Endothelial cell of umbilical vein (primary cell): Measurements from ENCODE around the gene DVL1. TPM values are rescaled to one million over a fixed set of nuclear protein-coding genes. Genes with fewer than 3 reads are reported as not detected.

Experiments used
- BruUV-seq: library from RNA; stranded (reverse); fragments of 400-500 nt; replicated peaks from 2 replicates; lab custom pipeline; 2021; lab: Mats Ljungman, UMichigan
- CTCF ChIA-PET: fragments of 300-600, 350-600 bp; sonication (Branson Sonifier 250); formaldehyde crosslinking; loops from one replicate; lab custom pipeline; 2021; ENCODE audit warnings: antibody characterized with exemption, inconsistent platforms; lab: Charles Lee
- POLR2A ChIA-PET: fragments of 300-600, 350-600 bp; sonication (Branson Sonifier 250); formaldehyde crosslinking; loops from one replicate; lab custom pipeline; 2021; ENCODE audit warnings: antibody characterized with exemption, inconsistent platforms; lab: Charles Lee
- DNase-seq: peaks from one replicate; pipeline ENCODE4 v3.0.0-alpha.2; 2011; ENCODE audit warnings: low read depth, low spot score
- FAIRE-seq: peaks from 2 replicates; lab custom pipeline; 2011; peaks lifted over from hg19 to GRCh38; lab: Jason Lieb, UNC
- H2AFZ ChIP-seq: 2 replicates; pipeline ENCODE4 v1.6.0; 2012; ENCODE audit warnings: low read depth, low read length, control low read depth, inconsistent platforms
- H3K27ac ChIP-seq: 2 replicates; pipeline ENCODE4 v1.5.1; 2011; ENCODE audit warnings: low read depth, mild to moderate bottlenecking, control low read depth, low read length, moderate library complexity; ENCODE audit not compliant: insufficient read depth
- H3K27me3 ChIP-seq, 2 experiments: 2 replicates each; pipeline versions ENCODE4 v1.6.0 to v1.6.1; 2011; ENCODE audit warnings: low read length in 2 of 2, mixed read lengths in 1 of 2; ENCODE audit not compliant: control insufficient read depth in 2 of 2, insufficient read depth in 2 of 2
- H3K36me3 ChIP-seq, 2 experiments: 2 replicates in 1 of 2; 3 replicates in 1 of 2; pipeline ENCODE4 v1.5.1; 2011; ENCODE audit warnings: low read length in 2 of 2, mild to moderate bottlenecking in 1 of 2, moderate library complexity in 1 of 2; ENCODE audit not compliant: control insufficient read depth in 2 of 2, insufficient read depth in 2 of 2; ENCODE audit errors: extremely low read depth in 1 of 2
- H3K4me1 ChIP-seq: 3 replicates; pipeline ENCODE4 v1.5.1; 2011; ENCODE audit warnings: mild to moderate bottlenecking, low read length; ENCODE audit not compliant: control insufficient read depth, insufficient read depth; ENCODE audit errors: extremely low read depth
- H3K4me2 ChIP-seq: 2 replicates; pipeline ENCODE4 v1.6.1; 2011; ENCODE audit warnings: low read length, control low read depth, mixed read lengths; ENCODE audit not compliant: insufficient read depth
- H3K4me3 ChIP-seq, 3 experiments: fragments of 200-600 bp in 1 of 3; sonication (generic), shearing (Covaris generic) in 1 of 3; replicated peaks in 1 of 3; 2 replicates each; pipeline ENCODE4 v1.5.1; 2011 to 2016; ENCODE audit warnings: control low read depth in 3 of 3, low read length in 3 of 3, mild to moderate bottlenecking in 2 of 3, inconsistent platforms in 1 of 3, low read depth in 1 of 3, moderate library complexity in 1 of 3; ENCODE audit not compliant: insufficient read depth in 1 of 3
- H3K79me2 ChIP-seq: 2 replicates; pipeline ENCODE4 v1.6.0; 2012; ENCODE audit warnings: low read length, inconsistent platforms; ENCODE audit not compliant: control insufficient read depth, insufficient read depth
- H3K9ac ChIP-seq: replicated peaks from 2 replicates; pipeline ENCODE3; 2011; ENCODE audit warnings: low read length, control low read depth; ENCODE audit not compliant: insufficient read depth; ENCODE audit errors: extremely low read depth
- H3K9me1 ChIP-seq: replicated peaks from 3 replicates; pipeline ENCODE4 v1.6.0; 2011; ENCODE audit warnings: mild to moderate bottlenecking, low read length; ENCODE audit not compliant: control insufficient read depth, insufficient read depth; ENCODE audit errors: extremely low read depth
- H3K9me3 ChIP-seq: replicated peaks from 2 replicates; pipeline ENCODE4 v1.5.1; 2012; ENCODE audit warnings: low read length, inconsistent platforms; ENCODE audit not compliant: control insufficient read depth, insufficient read depth
- H4K20me1 ChIP-seq: replicated peaks from 2 replicates; pipeline ENCODE3; 2011; ENCODE audit warnings: mild to moderate bottlenecking, low read length; ENCODE audit not compliant: control insufficient read depth, insufficient read depth; ENCODE audit errors: extremely low read depth
- CTCF ChIP-seq, 2 donors: IDR thresholded peaks; 1 replicate in 1 of 2; 2 replicates in 1 of 2; pipeline ENCODE4 v1.5.1; 2011; ENCODE audit warnings: low read length in 2 of 2, mild to moderate bottlenecking in 2 of 2, moderate library complexity in 2 of 2, control low read depth in 1 of 2, inconsistent platforms in 1 of 2, low read depth in 1 of 2; ENCODE audit not compliant: insufficient read depth in 1 of 2; ENCODE audit errors: extremely low read depth in 1 of 2
- EZH2 ChIP-seq: IDR thresholded peaks from 2 replicates; pipeline ENCODE4 v1.6.1; 2012; ENCODE audit warnings: borderline replicate concordance, low read depth, mild to moderate bottlenecking, moderate library complexity, low read length, inconsistent platforms; ENCODE audit not compliant: severe bottlenecking
- FOS ChIP-seq: IDR thresholded peaks from 2 replicates; pipeline ENCODE4 v1.6.1; 2011; ENCODE audit warnings: mild to moderate bottlenecking, low read length, moderate library complexity, borderline replicate concordance; ENCODE audit not compliant: insufficient read depth
- GATA2 ChIP-seq: IDR thresholded peaks from 2 replicates; pipeline ENCODE4 v1.7.0; 2011; ENCODE audit warnings: low read depth, mild to moderate bottlenecking, moderate library complexity, mixed read lengths, low read length; ENCODE audit not compliant: insufficient read length, insufficient read depth
- JUN ChIP-seq: IDR thresholded peaks from 2 replicates; pipeline ENCODE4 v1.6.1; 2011; ENCODE audit warnings: borderline replicate concordance, low read depth; ENCODE audit not compliant: insufficient read length, insufficient read depth
- MYC ChIP-seq: IDR thresholded peaks from one replicate; pipeline ENCODE4 v1.6.1; 2011; ENCODE audit warnings: mild to moderate bottlenecking, low read depth, low read length
- POLR2A ChIP-seq: IDR thresholded peaks from 2 replicates; pipeline ENCODE4 v1.6.1; 2012; ENCODE audit warnings: low read depth, mild to moderate bottlenecking, control low read depth, low read length
- POLR2AphosphoS5 ChIP-seq: IDR thresholded peaks from 2 replicates; pipeline ENCODE4 v1.6.1; 2012; ENCODE audit warnings: low read depth, mild to moderate bottlenecking, control low read depth, low read length, moderate library complexity; ENCODE audit not compliant: insufficient read depth
- dilution Hi-C: fragments of 300-500 bp; cut with MboI; formaldehyde crosslinking; loops from one replicate; pipeline ENCODE4 v1.15.0; 2019; ENCODE audit warnings: low sequenced_read_pairs; ENCODE audit not compliant: extremely low pct_ligation_motif_present
- intact Hi-C: fragments of 100-400 bp; cut with micrococcal nuclease; formaldehyde crosslinking; loops from one replicate; pipeline ENCODE4 v1.10.0; 2022
- polyA plus RNA-seq, 4 experiments: library from polyadenylated mRNA; depleted of rRNA in 3 of 4; stranded (reverse) in 3 of 4; unstranded in 1 of 4; fragments of >200 nt; gene quantifications; 2 replicates each; pipeline versions ENCODE4 v1.2.1 to v1.2.3, GENCODE V29; 2011 to 2012; ENCODE audit warnings: missing spikeins in 1 of 4
- total RNA-seq: library from RNA; stranded (reverse); gene quantifications from 2 replicates; pipeline ENCODE4 v1.2.3, GENCODE V29; 2021
- TF ChIP-seq, protein P1 (sequence below): IDR thresholded peaks from 2 replicates; pipeline ENCODE4 v1.6.1; 2011; ENCODE audit not compliant: insufficient read depth, insufficient read length

DVL1 gene
- total and polyA plus RNA-seq, 2 donors (not counting 3 experiments of a cell fraction or from before 2014, with no cell fraction given) = 26.8 to 36.5 TPM

GRCh38 chr1:1314678-1315335, 34.4 kb downstream of the DVL1 start:
- no peaks in the 10 kb centered on the region for H3K9me1 ChIP-seq
- no peak overlapping the region for H3K4me3 ChIP-seq
- no peak overlapping the region for H3K9ac ChIP-seq
- no peak overlapping the region for H3K4me2 ChIP-seq
- H2AFZ ChIP-seq = no peak overlapping the region
- ChIA-PET CTCF (no interaction called here), POLR2A (no interaction called here)
- no peaks in the 10 kb centered on the region for H3K4me1 ChIP-seq
- no peaks in the 10 kb centered on the region for H3K9me3 ChIP-seq
- no peak for TF ChIP-seq POLR2AphosphoS5
- no peak for TF ChIP-seq GATA2
- no peak for TF ChIP-seq CTCF (IDR thresholded peaks at IDR 0.05; ENCODE audit: extremely low read depth in 1 of 2, insufficient read depth in 1 of 2, low read depth in 1 of 2, low read length in 2 of 2)
- TF ChIP-seq MYC = no peak
- TF ChIP-seq FOS = no peak
- TF ChIP-seq, protein P1, sequence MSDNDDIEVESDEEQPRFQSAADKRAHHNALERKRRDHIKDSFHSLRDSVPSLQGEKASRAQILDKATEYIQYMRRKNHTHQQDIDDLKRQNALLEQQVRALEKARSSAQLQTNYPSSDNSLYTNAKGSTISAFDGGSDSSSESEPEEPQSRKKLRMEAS = no peak
- TF ChIP-seq POLR2A = no peak
- no peak for TF ChIP-seq EZH2
- no peak for TF ChIP-seq JUN
- H3K27ac ChIP-seq = no peak overlapping the region
- FAIRE-seq (no peak), DNase-seq (no peak)
- H3K79me2 ChIP-seq = peaks cover 4% of the 10 kb centered on the region
- intact Hi-C loops = no loop called here
- peaks cover 0 to 45% of the 10 kb centered on the region in 2 experiments for H3K36me3 ChIP-seq
- no TSS peak for BruUV-seq
- H3K27me3 ChIP-seq = no peaks in the 10 kb centered on the region
- dilution Hi-C loops = no loop called here
- H4K20me1 ChIP-seq = peaks cover 4% of the 10 kb centered on the region
